HG03108 (cell line): ENCODE results near the gene CAB39L.
"Not testable (repeated sequence)": the region's sequence is repeated elsewhere in the genome, so short reads cannot be mapped to it uniquely, and the experiment has no call there.

ENCODE experiments used
- ATAC-seq: cut with Tn5 transposase; IDR thresholded peaks from one replicate; pipeline ENCODE4 v1.9.1; 2021; ENCODE audit warnings: moderate library complexity; ENCODE audit not compliant: unreplicated experiment

The CAB39L gene

GRCh38 chr13:49294723-49295122, 149.1 kb downstream of the CAB39L start:
- not testable (repeated sequence) for ATAC-seq

DNA sequence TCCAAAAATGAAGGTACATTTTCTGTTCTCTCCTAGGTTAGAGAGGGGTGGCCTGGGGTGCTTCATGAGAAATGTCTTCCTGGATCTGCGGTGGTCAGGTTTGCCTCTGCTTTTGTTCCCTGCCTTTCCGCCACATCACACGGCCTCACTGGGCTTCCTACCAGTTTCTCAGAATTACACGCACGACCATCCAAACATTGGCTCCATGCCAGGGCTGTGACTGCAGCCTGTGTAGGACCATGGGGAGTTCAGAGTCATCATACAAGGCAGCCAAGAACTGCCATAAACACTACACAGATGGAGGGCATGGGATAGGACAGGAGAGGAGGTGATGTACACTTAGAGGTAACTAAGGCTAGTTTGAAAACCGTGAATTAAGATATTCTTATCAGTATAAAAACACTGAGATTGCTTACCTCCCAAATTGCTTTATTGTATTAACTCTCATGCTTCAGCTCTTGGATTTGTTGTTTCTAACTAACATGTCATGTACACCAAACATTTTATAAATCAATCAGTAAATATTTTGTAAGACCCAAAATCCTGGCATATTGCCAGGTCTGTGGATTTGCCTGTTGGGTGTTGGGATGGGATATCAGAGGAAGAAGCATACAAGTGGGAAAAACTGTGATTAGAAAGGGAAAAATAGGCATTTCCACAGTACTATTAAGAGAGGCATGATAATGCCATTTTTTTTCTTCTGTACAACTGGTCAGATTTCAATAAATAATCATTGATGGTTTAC, 150.9 kb downstream of the CAB39L start:
- no peak for ATAC-seq

- no peak for ATAC-seq
These were observed 155.4 kb downstream of the CAB39L start for GRCh38 chr13:49288458-49288857.

GRCh38 chr13:49287995-49288394, 155.9 kb downstream of the CAB39L start:
- no peak for ATAC-seq

- no peak for ATAC-seq
These were observed 164.0 kb downstream of the CAB39L start for GRCh38 chr13:49279885-49280284.

DNA sequence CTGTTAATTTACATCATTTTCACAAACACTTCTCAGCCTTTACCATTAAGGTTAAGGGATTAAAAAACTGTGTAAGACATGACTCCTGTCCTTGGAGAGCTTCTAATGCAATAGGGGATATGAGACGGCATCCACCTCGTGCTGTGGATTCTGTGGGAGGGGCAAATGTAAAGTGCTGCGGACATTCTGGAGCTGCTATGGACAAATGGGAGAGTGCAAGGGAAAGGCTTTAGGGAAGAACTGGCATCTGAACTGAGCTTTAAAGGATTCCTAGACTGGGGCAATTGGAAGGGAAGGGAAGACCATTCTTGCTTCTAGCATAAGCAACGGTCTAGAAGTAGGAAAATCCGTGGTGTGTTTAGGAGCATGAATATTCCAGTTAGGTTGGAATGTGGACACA, 164.8 kb downstream of the CAB39L start:
- ATAC-seq, result no peak

DNA sequence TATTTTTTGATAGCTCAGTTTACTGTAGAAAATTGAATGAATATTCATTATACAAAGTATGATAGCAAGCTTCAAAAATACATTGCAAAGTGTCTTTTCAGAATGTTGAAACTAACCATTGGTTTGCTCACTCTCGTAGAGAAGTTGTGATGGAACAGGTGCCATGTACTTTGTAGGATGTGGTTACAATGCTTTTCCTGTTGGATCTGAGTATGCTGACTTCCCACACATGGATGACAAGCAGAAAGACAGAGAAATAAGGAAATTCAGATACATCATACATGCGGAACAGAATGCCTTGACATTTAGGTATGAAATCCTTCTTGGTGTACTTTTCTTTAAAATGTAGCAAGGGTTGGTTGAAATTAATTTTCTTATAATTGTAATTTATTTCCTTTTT, 165.7 kb downstream of the CAB39L start:
- no peak for ATAC-seq

DNA sequence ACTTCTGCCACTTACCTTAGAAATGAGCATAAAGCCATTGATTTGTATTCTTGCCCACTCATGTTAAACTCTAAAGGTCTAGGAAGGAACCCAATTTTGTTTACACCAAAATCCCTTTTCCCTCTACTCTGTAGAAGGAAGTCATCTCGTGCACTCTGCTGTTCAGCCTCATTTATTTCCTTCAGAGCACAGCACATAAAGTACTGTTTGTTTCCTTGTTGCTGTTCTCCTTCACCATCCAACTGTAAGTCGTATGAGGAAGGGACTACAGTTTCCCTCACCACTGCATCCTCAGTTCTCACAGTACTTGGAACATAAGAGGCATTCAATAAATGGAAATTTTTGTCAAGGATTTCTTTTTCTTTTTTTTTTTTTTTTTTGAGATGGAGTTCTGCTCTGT, 171.6 kb downstream of the CAB39L start:
- ATAC-seq, result no peak

DNA sequence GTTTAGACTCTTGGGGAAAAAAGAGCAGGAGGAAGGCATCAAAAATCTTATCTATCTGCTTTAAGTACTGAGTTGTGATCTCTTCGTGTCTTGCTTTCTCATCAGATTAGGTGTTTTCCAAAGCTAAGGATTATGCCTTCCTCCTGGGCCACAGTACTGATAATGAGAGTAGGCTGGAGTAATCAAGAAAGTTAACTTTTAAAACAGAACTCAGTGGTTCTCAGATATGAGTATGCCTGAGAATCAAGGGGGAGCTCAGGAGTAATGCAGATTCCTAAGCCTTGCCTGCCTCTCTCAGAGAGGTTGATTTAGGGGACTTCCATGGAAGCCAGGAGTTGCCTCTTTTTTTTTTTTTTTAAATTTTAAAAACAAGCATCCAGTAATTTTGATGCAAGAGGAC, 172.6 kb downstream of the CAB39L start:
- no peak for ATAC-seq

GRCh38 chr13:49265822-49266221, 178.0 kb downstream of the CAB39L start:
- no peak for ATAC-seq

DNA sequence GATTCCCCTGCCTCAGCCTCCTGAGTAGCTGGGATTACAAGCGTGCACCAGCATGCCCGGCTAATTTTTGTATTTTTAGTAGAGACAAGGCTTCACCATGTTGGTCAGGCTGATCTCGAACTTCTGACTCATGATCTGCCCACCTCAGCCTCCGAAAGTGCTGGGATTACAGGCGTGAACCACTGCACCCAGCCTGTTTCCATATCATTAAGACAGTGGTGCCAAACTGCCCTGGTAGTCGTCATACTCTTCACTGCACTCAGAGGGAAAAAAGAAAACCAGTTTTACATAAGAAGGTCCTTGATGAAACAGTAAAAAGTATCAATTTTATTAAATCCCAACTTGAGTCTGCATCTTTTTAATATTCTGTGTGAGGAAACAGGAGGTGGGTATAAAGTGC, 181.2 kb downstream of the CAB39L start:
- ATAC-seq, result no peak

DNA sequence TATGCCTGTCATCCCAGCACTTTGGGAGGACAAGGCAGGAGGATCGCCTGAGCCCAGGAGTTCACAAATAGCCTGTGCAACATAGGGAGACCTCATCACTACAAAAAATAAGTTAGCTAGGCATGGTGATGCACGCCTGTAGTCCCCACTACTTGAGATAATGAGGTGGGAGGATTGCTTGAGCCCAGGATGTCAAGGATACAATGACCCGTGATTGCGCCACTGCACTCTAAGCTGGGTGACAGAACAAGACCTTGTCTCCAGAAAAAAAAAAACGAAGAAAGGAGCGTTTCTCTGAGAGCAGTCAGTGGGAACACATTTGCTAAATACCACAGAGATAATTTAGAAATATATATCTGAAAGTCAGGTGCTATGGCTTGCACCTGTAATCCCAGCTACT, 184.3 kb downstream of the CAB39L start:
- ATAC-seq, result no peak
